LNCaP clone FGC (cell line): ENCODE measurements around the gene TMEM269.

Source experiments
- DNase-seq: peaks from one replicate; pipeline ENCODE4 v3.0.0-alpha.2; 2011; ENCODE audit warnings: low read depth
- H3K4me3 ChIP-seq: 2 replicates; pipeline ENCODE4 v1.5.1; 2011; ENCODE audit warnings: mild to moderate bottlenecking, low read depth, low read length, control low read depth
- CTCF ChIP-seq: IDR thresholded peaks from 2 replicates; pipeline ENCODE4 v1.5.1; 2012; ENCODE audit warnings: mild to moderate bottlenecking; ENCODE audit not compliant: control insufficient read depth, insufficient read depth; ENCODE audit errors: extremely low read depth

TMEM269 gene

DNA sequence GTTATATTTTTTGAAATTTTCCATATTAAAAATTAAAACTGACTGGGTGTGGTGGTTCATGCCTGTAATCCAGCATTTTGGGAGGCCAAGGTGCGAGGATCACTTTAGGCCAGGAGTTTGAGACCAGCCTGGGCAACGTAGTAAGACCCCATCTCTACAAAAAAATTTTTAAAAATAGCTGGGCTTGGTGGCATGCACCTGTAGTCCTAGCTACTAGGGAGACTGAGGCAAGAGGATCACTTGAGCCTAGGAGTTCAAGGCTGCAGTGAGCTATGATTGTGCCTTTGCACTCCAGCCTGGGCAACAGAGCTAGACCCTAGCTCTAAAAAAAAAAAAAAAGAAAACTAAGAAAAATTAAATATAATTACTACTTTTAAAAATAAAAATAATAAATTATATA lies 36.9 kb downstream of the TMEM269 start:
- no peak for DNase-seq
- TF ChIP-seq CTCF, result no peak
- no peak overlapping the region for H3K4me3 ChIP-seq

DNA sequence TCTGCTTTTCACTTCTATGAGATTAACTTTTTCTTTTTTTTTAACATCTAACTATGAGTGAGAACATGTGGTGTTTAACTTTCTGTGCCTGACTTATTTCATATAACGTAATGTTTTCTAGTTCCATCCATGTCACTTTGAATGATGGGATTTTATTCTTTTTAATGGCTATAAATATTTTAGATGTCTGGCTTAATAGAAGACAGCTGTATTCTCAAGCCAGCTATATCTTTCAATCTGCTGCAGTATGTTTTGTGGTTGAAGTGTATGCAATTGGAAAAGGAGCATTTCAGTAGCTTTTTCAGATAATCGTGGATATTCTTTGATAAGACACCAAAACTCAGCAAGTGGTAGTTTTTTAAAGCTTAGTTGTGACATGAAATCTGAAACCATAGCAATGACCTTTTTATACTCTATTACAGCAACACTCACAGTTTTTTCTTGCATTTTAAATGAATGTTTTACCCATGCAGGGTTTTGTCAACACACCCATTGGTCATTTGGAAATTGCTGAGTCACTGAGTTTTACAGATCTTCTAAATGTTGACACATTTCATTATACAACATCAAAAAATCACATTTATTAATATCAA lies 38.1 kb downstream of the TMEM269 start:
- H3K4me3 ChIP-seq, result no peak overlapping the region
- DNase-seq, result no peak
- no peak for TF ChIP-seq CTCF

- no peak for DNase-seq
- H3K4me3 ChIP-seq, result no peak overlapping the region
- TF ChIP-seq CTCF, result no peak
Measured at GRCh38 chr1:42824481-42825035, 39.8 kb downstream of the TMEM269 start.

DNA sequence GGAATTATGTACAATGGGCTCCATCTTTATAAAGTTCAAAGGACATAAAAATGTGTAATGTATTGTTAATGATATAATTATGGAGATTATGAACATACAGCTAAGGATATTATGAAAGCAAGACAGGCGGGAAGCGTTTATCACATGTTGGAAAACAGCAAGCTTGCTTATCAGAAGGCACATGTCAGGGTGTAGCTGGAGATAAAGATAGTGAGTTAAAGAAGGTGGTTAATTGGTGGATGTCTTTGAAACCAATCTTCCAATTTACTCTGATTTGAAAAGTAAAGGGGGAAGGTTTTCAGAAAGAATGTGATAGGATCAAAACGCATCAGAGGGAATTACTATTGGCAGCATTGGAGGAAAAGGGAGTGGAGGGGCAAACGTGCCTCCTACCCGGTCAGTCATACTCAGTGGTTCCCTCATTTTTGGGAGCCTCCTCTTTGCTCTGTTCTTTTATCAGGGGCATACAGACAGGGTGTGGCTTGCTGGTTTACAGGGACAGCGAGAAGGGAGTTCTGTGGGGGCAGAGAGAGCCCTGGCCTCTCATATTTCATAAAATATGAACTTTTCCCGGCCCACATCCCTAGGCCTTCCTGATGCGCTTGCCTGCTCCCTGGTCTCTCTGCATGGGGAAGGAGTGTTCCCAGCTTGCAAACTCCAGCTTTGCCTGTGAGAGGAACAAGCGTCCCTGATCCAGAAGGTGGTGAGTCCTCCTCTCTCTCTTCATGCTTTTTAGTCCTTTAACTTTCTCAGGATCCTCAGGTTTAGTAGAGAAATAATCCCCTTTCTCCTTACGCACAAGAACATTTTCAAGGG lies 40.5 kb downstream of the TMEM269 start:
- no peak for DNase-seq
- no peak for TF ChIP-seq CTCF
- H3K4me3 ChIP-seq, result no peak overlapping the region

- H3K4me3 ChIP-seq, result no peak overlapping the region
- TF ChIP-seq CTCF, result no peak
- no peak for DNase-seq
Measured at GRCh38 chr1:42830631-42831030, 45.8 kb downstream of the TMEM269 start.

DNA sequence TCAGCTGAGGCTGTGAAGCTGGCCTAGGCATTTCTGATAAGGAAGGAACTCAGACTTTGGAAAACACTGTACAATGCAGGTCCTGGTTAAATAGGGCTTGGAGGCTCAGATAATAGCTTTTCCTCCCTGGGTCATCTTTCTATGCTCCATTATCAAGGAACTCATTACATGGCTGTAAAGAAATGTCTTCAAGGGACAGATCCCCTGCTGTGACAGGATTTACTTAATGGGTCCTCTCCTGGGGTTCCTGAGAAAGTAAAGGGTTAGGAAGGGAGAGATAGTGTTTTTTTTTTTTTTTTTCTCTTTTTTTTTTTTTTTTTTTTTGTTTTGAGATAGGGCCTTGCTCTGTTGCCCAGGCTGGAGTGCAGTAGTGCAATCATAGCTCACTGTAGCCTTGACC lies 46.5 kb downstream of the TMEM269 start:
- no peak for DNase-seq
- H3K4me3 ChIP-seq, result no peak overlapping the region
- no peak for TF ChIP-seq CTCF
